Measurements from ENCODE around the gene IL10RB. TPM values are rescaled to one million over a fixed set of nuclear protein-coding genes. Genes with fewer than 3 reads are reported as not detected.
"Not testable (repeated sequence)": the region's sequence is repeated elsewhere in the genome, so short reads cannot be mapped to it uniquely, and the experiment has no call there.

IL10RB gene
- total RNA-seq, 1 donor from 2014 or later = 39.4 TPM

DNA sequence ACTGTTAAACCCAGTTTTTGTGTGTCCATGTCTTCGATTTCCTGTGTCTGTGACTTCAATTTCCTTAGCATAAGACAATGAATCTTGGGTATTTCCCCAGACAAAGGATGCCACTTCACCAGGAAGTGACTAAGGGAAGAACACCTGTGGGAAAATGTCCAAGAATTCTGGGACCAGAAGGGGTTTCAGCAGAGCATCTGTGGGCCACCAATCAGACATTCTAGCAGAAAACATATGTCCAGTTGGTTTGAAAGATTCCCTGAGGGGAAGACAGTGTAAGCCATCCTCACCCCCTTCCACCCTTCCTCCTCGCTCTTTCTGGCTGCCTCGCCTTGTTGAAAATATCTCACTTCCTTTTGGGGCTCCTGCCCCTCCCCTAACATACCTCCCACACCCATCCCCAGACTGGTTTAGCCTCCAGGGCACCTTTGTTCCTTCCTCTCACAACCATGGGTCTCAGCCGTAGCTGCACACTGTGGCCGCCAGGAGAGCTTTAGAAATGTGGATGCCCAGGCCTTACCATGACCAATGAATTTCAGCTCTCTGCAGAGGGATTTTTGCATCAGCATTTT is 33.1 kb downstream of the IL10RB start:
- intact Hi-C loops (cut with micrococcal nuclease) = no loop called here

GRCh38 chr21:33300701-33301631 is 34.8 kb downstream of the IL10RB start:
- intact Hi-C loops (cut with micrococcal nuclease) = no loop called here

DNA sequence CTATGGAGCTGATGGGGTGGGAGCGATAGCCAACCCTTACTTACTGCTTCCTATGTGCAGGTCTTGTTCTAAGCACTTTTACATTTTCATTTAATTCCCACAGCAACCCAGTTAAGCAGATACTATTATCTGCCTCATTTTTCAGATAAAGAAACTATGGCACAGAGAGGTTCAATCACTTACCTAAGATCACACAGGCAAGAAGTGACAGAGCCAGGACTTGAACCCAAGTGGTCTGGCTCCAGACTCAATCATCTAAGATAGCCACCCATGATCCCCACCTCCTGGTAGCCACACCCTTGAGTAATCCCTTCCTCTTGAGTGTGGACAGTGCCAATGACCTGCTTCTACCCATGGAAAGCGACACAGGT is 35.5 kb downstream of the IL10RB start:
- intact Hi-C loops (cut with micrococcal nuclease) = no loop called here

- intact Hi-C loops (cut with micrococcal nuclease) = no loop called here
Observed at GRCh38 chr21:33302055-33302454, 35.9 kb downstream of the IL10RB start.

DNA sequence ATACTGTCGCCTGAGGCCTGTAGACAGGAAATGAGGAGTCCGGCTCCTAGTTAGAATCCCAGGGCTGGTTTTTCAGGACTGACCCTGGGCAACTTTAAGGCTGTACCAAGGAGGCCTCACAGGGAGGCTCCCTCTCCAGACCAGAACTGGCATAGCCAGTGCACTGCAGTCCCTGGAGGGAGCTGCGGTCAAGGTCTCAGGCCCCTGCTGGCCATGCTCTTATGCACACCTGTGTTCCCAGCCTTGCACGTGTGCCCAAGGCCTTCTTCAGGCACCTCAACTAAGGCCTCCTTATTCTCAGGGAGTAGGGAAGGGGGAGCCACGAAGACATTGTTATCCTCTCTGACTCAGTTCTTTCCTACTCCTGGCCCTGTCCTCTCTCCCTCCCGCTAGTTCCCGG is 36.6 kb downstream of the IL10RB start:
- intact Hi-C loops (cut with micrococcal nuclease) = no loop called here

GRCh38 chr21:33305344-33305671 is 39.1 kb downstream of the IL10RB start:
- intact Hi-C loops (cut with micrococcal nuclease) = no loop called here

- intact Hi-C loops (cut with micrococcal nuclease) = no loop called here
Observed at GRCh38 chr21:33305938-33306337, 39.8 kb downstream of the IL10RB start.

- intact Hi-C loops (cut with micrococcal nuclease) = no loop called here
Observed at GRCh38 chr21:33308586-33309490, 42.7 kb downstream of the IL10RB start.

- intact Hi-C loops (cut with micrococcal nuclease) = no loop called here
Observed at GRCh38 chr21:33309778-33310177, 43.6 kb downstream of the IL10RB start.

DNA sequence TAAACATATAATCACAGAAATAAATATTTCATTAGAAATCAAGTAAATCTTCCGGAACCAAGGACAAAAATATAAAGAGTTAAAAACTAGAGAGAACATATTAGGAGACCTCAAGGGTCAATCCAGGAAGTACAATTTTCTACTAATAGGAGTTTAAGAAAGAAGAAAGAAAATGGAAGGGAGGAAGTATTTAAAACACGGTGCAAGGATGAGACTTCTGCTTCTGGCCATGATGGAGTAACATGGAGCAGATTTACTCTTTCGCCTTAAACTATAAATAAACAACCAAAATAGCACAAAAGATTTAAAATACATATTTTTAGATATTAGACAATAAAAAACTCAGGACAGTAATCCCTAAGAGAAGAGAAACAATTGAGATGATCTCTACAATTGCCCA is 46.0 kb downstream of the IL10RB start:
- intact Hi-C loops (cut with micrococcal nuclease) = no loop called here

DNA sequence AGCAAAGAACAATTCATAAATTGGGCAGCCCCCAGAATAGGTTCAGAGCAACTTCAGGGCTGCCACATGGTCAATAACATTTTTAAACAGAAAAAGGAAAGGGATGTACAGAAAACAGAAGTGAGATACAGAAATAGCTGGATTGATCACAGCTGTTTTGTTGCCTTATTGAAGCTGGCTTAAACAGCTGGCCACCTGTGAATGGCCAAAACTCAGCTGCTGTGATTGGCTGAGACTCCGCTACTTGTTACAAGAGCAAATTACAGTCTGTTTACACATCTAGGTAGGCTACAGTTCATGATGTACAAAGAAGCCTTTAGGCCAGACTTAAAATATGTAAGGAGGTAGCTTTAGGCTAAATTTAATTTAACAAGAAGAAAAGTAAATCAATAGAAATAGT is 47.0 kb downstream of the IL10RB start:
- intact Hi-C loops (cut with micrococcal nuclease) = no loop called here

GRCh38 chr21:33313611-33314010 is 47.4 kb downstream of the IL10RB start:
- intact Hi-C loops (cut with micrococcal nuclease) = no loop called here

- intact Hi-C loops (cut with micrococcal nuclease) = no loop called here
Observed at GRCh38 chr21:33314111-33314510, 47.9 kb downstream of the IL10RB start.

DNA sequence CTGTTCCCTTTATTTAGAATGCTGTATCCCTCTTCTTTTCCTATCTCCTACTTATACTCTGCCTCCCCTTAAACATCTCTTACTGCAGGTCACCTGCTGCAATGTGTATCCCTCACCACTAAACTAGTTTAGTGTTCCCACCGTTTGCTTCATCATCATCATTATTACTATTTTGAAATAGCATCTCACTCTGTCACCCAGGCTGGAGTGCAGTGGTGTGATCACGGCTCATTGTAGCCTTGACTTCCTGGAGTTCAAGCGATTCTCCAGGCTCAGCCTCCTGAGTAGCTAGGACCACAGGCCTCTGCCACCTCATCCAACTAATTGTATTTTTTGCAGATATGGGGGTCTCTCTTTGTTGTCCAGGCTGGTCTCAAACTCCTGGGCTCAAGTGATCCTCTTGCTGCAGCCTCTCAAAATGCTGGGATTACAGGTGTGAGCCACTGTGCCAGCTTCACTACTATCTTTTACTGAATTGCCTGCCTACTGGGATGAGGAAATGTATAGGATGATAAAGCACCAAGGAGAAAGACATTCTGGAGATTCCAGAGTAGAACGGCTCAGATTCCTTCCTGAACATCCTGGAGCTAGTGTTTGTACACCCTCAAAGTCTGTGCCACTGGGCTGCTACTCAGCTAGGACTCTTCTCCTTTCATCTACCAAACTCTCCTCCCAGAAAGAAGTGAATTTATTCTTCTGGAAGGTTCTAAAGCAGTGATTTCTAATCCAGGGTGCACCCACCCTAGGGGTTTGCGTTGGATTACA is 50.0 kb downstream of the IL10RB start:
- intact Hi-C loops (cut with micrococcal nuclease) = no loop called here

DNA sequence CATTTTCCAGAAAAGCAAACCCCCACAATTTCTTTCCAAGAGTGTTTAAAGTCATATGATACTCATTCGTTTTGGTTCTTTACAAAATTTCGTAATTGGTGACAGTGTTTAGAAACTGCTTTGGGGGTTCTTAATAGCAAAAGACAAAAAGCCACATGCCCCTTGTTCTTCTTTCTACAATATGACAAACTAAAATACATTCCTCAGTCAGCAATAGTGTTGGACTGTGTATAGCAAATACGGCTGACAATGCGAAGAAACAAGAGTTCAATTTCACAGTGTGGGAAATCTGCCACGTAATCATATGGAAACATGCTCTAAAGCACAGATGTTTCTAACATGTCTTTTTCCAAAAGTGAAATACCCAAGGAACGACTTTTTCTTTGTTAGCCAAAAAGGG is 51.0 kb downstream of the IL10RB start:
- intact Hi-C loops (cut with micrococcal nuclease) = no loop called here

DNA sequence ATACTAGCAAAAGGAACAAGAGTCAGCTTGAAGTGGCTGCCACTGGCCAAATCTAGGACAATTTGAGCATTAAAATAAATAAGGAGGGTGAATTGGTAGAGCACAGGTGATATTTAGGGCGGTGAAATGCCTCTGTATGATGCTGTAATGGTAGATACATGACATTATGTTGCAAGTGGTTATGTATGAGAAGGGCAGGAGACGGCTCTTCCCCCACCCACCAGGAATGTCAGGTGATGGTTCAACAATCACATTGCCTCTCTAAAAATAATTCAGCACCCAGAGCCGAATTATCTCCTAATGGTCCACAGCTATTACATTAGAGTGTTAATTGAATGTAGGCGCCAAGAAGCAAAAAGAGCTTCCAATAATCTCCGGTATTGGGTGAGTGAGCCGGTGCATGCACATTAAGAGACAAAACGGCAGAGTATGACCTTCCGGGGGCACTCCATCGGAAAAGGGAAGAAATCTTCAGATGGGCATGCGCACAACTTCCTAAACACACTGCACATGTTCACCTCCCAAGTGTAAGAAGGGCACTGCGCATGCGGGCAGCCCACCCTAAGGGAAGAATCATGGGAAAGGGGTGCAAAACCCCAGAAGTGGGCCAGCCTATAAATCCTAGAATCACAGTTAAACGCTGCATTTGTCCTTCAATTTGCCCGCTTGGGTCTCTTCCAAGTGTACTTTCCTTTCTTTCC is 51.8 kb downstream of the IL10RB start:
- intact Hi-C loops (cut with micrococcal nuclease) = no loop called here

GRCh38 chr21:33321005-33321404 is 54.8 kb downstream of the IL10RB start:
- intact Hi-C loops (cut with micrococcal nuclease) = not testable (repeated sequence)

DNA sequence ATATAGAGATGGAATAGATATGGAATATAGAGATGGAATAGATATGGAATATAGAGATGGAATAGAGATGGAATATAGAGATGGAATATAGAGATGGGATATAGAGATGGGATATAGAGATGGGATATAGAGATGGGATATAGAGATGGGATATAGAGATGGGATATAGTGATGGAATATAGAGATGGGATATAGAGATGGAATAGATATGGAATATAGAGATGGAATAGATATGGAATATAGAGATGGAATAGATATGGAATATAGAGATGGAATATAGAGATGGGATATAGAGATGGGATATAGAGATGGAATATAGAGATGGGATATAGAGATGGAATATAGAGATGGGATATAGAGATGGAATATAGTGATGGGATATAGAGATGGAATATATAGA is 57.4 kb downstream of the IL10RB start:
- intact Hi-C loops (cut with micrococcal nuclease) = loop anchor here (2.0 kb wide), 2 partner anchors 57 to 93 kb away; partner anchors contain the start of gene IL10RB

DNA sequence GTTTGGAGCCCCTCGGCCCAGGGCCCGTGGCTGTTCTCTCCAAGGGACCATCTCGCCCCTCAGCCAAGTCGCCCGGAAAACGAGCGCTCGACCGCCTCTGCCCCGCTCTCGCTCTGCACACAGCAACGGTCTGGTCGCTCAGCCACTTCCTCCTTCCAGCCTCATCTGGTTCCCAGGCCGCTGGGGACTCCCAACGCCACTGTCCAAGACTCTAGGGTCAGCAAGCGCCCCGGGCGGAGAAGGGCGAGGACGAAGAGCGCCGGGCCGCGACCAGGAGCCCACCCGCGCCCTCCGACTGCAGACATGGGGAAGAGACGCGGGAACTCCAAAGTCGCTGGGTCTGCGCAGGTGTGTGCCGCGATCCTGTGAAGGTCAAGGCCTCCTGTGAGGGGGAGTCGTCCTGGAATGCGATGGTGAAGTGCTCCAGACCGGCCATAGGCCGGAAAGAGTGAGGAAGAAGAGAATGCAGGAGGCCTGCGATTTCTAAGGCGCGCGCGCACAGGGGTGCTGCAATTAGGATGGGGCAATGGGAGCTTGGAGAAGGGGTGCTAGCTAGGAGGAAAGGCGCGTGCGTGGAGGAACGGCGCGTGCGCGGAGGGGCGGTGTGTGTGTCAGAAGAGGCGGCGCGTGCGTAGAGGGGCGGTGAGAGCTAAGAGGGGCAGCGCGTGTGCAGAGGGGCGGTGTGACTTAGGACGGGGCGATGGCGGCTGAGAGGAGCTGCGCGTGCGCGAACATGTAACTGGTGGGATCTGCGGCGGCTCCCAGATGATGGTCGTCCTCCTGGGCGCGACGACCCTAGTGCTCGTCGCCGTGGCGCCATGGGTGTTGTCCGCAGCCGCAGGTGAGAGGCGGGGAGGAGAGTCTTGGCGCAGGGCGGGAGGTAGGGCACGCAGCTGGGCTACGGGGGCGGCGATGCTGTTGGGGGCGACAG is 58.4 kb downstream of the IL10RB start, which contains the start of gene IFNAR1:
TSS of gene IFNAR1 (plus strand) at position 680 of the 931 bp plus-strand sequence. CDS start at position 766, 86 bp downstream.
- intact Hi-C loops (cut with micrococcal nuclease) = loop anchor here (1.0 to 5.0 kb wide), 5 partner anchors 38 to 218 kb away; partner anchors contain the start of genes GART and IL10RB
